NCI-H345 (cell line): ENCODE measurements around the gene GGACT.

ENCODE experiments used
- DNase-seq: peaks from one replicate; lab custom pipeline; 2025; lab: John Stamatoyannopoulos, UW

GGACT gene

DNA sequence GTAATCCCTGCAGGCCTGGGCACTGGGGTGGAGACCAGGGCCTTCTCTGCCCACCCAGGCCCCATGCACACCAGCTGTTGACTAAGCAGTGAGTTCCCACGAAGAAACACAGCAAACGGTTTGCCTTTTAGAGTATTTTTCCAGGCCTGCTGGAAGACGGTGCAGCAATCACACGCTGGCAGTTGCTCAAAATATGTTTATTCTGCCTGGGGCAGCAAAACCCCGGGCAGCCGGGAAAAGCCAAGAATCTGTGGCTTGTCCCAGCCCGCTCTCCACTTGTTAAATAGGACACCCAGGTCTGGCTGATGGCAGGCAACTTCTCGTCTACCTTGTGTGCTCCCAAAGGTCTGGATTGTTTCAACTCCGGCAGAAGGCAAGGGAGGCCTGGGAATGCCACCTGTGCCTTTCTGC, 40.8 kb downstream of the GGACT start:
- no peak for DNase-seq

DNA sequence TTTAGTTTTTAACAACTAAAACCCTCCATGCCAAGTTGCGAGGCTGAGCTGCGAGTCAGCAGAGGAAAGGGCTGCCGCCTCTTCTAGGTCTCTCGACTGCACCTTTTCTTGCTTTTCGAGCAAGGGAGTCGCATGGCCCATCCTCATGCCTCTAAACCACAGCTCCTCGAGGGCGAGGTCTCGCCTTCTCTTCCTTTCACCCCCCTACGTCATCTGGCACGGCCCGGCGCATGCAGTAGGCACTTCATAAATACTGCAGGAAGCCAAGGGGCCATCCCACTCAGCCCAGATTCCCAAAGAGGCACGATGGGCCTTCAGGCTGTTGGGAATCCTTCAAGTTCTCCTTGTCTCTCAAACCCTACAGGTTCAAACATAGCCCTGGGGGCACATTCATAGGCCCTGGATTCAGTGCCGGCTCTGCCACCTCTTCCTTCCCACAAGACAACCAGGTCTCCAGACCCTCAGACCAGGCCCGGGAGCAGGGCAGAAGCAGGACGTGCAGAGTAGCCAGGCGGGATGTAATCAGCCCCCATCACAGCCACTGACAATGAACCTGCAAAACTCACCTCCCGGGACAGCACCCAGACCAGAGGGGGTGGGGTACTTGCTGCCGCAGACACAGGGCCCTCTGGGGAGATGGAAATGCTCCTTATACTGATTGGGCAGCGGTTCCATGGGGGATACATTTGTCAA, 41.7 kb downstream of the GGACT start:
- DNase-seq, result no peak

DNA sequence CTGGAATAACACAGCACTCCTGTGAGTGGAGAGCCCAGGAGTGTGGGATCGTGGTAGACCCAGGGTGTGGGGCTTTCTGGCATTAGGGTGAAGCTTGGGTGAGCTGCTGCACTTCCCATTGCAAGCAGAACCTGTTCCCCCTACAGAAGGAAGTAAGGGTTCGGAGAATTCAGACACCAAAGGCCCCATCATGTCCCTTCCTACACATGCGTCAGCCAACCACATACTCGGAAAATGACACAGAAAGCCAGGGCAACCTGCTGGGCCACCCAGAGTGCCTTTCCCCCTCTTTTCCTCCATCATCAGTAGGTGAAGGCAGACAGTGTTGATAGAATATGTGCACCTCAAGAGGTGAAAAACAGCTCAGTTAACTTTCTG, 42.9 kb downstream of the GGACT start:
- no peak for DNase-seq

DNA sequence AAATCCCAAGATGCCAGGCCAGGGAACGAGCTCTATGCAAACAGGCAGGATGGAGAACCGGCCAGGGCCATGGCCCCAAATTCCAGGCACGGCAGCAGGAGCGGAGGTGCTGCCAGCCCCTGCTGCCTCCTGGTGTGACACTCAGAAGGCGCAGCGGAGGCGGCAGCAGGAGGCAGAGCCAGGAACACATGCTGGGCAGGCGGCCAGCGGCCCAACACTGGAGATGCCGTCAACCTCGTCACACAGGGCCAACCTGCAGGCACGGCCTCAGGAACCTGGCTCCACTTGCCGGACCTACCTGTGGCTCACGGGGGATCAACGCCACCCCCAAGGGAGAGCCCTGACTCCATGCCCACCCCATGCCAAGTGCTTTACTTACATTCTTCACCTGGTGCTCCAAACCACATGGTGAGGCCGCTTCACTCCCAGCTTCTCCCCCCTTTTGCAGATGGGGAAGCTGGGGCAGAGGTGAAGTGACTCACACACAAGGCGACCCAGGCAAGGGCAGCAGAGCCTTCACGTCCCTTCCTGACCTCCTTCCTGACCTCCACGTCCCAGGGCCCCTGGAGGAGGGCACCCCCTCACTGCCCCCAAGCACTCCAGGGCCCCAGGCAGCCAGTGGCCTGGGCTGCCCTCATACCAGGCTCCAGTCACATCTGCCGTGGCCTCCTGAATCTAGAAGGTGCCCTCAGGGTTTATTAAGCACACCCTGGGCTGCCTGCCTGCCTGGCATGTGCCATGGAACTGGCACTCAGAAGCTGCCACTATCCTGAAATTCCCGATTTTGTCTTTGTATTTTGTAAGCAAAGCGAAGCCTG, 43.5 kb downstream of the GGACT start:
- DNase-seq, result no peak

DNA sequence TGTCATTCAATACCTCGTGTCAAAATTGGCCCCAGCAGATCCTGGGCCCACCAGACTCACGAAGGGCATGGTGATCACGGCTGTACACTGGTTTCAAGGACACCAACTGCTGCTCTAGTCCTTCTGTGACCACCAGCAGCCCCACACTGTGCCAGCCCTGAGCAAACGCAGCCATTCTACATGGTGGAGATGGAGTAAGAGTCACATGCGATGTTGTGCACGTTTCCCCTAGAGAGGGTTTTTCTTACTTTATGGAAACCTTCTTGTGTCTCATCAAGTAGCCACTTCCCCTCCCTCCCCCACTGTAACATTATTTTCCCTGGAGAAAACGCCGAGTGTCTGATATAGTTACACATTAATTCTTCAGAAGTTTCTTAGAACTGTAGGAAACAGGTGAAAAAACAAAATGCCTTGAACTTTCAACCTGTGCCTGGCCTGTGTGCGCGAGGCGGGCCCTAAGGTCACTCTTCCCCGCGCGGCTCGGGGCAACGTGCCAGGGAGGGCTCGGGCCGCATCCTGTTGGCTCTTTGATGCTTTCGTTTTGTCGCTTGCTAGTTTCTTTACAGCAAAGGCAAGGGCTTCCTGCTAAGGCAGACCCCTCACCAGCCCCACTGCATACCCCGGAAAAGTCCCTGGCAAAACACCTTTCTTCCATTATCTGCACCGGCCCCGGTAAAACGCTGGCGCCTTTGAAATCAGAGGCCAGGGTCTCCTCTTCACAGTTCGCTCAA, 44.6 kb downstream of the GGACT start:
- DNase-seq, result no peak

DNA sequence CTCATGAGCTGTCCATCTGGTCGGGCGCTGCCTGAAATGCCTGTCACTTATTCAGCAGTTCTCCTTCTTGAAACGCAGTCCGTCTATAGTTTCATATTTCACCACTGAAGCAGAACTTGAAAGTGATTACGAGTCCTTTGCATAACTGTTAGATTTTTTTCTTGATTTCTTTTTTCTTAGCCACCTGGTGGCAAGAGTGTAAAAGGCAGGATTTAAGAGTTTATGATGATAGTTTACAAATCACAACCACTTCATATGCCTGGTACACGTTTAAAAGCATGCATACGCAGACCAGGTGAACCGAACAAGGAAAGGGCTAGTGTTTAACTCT, 45.8 kb downstream of the GGACT start:
- no peak for DNase-seq

DNA sequence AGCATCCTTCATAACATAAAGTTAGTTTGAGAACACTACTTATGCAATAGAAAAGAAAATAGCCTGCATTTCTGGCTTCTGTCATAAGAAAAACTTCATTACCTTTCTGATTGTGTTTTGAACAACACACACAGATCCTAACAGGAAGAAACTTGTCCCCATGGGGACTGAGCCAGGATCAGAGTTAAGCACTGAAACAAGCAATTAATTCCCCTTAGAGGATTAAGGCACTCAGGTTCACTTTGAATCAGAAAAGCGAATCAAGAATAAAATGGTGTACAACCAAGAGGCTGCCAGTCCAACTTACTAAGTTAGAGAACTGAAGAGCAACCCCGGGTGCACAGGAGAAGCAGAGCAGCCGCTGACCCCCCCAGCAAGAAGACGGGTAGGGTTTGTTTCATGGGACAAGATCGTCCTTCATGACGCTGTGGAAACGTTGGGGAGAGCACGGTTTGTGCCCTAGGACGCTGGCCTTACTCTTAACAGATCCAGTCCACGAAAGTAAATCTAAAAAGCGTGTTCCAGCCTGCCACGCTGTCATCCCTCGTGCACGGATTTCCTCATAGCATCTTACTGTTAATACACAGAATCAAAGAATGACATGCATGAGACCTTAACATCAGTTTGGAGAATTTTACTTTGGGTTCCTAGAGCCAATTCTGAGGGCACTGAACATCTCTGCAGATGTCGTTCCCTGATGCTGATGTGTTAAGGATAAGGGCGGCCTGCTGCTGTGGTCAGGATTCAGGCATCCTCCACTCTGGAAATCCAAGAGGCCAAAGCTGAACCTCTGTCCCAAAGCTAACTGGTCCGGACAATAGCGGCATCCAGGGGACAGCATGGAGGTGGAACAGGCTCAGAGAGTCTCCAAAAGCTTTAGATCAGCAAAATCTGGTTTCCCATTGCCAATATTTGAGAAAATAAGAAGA, 46.4 kb downstream of the GGACT start:
- DNase-seq, result no peak

DNA sequence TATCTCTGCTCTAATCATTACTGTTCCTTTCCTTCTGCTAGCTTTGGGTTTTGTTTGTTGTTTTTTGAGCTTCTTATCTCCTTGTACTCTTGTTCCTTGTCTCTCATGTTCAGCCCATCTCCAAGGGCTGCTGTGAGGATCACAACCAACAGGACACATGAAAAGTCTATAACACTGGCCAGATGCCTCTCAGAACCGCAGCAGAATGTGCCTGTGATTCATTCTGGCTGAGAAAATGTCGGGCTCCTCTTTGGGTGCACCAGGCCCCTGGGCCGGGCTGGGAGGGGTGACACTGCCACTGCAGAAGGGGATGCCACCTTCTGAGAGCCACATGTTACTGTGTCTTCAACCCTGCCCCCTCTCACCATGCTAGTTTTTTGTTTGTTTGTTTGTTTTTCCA, 48.0 kb downstream of the GGACT start:
- DNase-seq, result no peak

DNA sequence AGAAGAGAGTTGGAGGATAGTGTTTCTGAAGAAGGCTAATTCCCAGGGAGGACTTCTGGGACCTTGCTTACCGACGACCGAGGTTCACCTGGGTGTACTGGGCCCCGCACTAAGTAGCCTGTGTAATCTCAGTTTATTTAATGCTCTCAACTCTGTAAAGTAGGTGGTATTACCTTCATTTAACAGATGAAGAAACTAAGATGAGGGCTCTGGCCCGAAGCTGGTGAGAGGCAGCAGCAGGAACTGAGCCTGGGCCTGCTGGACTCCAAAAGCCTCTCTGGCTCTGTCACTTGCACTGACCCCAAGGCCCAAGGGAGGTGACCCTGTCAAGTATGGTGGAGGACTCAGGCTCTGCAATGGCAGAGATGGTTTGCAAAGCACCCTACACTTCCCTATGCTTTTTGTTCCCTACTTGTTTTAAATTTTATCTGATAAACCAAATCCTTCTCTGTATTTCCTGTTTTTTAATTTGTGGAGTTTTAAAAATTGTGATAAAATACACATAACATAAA, 50.6 kb downstream of the GGACT start:
- no peak for DNase-seq

DNA sequence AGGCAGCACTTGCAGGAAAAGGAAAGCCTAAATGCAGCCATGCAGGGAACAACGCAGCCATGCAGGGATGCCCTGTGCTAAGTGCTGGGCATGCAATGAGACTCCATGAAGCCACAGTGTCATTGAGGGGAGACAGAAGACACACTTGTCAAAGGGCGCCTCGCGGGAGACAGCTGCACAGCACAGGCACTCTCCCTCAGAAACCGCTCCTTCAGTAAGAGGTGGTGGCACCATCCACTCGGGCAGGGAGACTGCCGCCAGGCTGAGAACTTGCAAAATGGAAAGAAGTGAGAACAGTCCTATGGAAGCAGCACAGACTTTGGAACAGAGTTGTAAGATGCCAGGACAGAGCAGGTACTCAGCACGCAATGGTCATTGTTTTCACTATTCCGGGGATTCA, 51.1 kb downstream of the GGACT start:
- no peak for DNase-seq

DNA sequence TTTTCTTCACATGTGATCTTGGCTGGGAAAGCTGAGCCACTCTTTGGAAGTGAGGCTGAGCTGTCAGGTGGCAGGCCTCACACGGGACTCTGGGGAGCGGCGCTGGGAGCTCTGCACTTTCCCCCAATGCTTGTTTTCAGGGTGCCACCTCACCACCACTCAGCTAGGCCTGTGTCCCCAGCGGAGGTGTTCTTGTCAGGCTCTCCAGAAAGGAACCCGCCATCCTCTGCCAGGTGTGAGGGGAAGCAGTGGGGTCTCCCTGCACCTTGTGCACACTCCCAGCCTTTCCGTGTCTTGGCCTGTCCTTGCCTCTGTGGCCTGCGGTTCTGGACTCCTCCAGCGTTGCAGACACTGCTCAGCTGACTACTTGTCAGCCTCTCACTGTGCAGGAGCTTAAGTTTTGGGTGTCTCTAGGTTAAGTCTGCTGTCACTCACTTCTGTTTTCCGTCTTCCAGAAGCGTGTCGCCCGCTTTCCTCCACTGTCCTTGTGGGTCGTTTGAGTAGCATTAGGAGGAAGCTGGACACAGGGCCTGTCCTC, 51.9 kb downstream of the GGACT start:
- DNase-seq, result no peak

DNA sequence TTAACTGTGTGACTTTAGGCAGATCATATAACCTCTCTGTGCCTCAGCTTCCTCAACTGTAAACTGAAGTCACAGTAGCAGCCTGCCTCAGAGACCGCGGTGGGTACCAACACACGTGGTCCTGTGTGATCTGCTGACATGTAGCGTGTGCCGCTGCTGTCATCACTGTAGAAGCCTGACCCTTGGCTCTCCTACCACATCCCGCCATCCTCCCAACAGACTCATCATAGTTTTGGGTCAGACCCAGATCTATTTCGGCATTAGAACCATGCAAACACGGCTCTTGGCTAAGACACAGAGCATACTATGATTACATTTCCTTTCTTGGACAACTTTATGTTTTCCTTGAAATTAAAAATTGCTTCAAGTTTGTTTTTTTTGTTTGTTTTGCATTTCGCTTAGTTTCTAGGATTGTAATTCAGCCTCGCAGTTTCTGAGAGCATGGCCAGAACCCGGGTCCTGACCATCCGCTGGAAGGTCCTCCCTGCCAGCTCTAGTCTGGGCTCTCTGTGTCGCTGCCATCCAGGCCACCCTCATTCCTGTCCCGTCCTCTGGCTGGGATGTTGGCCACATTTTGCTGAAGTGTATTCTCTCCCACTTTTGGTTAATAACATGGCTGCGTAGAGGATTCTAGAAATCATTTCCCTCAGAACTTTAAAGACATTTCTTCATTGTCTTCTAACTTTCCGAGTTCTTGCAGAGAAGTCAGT, 53.0 kb downstream of the GGACT start:
- no peak for DNase-seq

DNA sequence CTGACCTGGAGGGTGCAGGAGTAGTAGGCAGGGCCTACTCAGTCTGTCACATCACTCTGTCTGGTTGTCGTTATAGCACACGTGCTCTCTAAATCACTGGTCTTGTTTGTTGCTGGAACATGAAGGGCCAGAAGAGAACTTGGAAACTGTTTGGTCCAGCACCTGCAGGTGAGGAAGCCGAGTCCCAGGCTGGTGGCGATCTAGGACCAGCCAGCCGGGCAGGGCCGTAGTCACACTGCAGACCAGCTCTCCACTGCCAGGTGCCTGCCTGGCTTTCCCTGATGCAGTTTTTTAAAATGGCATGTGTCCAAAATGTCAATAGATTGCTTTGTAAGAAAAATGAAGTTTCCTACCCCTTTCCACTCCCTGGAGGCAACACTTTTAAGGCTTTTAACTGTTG, 53.7 kb downstream of the GGACT start:
- no peak for DNase-seq

DNA sequence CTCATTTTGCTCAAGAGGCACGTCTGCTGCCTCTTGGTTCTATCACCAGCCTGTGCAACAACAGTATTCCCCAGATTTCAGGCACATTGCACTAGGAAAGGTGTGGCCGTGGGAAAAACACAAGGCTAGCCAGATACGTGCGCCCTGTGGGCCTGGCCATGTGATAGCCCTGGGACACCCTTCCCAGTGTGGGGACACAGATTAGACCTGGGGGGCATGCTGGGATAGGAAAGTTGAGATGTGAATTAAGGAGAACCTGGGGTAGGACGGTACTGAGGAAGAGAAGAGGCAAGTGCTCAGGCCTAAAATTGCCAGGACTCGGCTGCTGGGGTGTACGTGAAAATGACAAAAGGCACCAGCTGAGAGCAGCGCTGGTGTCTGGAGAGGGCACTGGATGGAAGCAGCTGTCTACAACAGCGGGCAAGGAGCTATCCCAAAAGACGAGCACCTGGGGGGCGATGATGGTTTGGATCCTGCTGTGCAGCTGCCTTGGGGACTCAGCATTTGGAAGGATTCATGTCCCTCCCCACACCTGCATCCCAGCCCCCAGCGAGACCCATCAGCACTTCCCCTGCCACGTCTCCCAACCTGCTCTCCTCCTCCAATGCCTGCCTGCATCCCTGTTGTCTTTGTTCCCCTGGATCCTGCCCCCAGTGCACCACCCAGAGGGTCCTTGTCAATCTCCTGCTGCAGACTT, 54.3 kb downstream of the GGACT start:
- peak; percentile 62 for DNase-seq

DNA sequence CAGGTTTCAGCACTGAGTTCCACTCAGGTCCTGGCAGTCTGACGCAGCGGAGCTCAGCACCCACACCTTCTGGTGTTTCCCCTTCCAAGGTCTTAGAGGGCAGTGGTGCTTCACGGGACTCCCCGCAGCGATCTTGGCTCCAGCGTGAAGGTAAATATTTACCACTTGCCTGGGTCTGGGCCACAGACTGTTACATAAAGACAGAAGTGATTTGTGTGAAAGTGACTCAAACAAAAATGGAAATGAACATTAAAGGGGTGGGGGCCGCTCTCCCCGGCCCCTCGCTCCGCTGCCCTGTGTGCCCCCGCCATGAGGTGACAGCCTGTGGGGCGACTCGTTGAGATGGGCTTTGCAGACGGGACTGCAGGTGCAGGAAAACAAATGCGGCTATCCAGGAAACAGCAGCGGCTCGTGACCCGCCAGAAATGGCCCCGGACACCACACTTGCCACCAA, 55.0 kb downstream of the GGACT start:
- DNase-seq, result peak; percentile 89

DNA sequence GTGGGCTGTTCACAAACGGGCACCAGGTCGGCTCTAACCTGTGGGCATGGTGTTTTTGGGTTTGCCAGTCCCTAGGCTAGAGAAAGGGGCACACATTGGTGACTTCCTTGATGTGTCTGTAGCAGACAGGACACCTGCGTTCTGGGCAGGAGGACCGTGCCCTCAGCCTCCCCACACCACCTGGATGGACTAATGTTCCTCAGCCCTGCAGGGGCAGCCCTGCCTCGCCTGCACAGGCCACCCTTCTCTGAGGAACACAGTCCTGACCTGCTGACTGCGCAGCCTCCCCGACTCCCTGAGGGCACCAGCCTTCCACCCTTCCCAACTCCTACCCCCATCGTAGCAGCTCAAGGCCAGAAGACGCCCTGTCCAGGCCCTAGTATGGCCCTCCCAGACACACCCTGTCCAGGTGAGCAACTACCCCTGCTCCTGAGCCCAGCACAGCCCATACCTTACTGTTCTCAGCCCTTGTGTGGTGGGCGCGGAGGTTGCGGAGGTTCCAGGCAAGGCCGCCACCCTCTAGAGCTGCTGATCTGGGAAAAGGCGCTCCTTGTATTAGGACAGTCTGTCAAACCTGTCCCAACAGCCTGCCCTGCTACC, 55.7 kb downstream of the GGACT start:
- DNase-seq, result no peak

DNA sequence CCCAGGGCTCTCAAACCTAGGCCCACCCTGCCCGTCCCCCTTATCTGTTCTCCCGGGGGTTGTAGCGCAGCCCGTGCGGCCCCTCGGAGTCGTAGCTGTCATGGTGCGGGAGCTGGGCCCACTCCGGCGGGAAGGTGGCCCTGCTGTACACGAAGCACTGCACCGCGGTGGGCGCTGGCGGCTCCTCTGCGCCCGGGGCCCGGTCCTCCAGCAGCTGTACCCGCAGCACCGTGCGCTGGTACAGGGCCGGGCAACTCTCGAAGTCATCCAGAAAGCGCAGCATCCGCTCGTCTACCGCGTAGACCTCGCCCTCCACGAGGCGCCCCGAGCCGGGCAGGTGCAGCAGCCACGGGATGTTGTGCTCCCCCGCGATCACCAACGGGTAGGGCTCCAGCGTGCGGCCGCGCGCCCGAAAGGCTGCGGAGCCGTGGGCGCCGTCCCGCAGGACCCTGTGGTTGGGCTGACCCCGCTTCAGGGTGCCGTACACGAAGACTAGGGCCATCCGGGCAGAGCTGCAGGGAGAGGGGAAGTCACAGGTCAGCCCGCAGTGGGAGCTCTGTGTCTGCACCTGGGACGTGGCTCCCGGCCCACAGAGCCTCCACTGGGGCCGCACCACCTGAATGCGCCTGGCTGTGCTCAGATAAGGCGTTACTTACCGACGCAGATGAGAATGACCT, 56.4 kb downstream of the GGACT start:
- no peak for DNase-seq

DNA sequence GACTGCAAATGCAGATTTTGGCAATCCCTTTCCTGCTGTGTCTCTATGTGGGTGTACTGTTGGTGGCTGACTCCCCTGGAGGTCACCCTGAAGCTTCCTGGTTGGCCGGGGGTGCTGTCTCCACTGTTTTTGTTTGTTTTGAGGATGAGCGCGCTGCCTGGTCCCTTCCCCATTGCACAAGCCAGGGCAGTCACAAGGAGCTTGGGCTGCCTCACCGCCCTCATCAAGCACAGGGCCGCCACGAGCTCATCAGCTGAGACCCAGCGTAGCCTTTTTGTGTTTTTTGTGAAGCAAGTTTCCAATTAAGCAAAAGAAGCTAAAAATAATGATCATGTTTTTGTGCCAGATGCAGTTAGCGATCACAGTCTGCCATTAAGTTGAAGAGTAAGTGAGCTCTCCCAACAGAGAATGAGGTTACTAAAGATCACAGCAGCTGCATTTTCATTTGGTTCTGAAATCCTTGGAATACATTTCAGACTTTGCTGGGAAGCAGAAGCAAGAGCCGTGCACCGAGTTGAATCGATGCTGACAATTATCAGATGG, 57.8 kb downstream of the GGACT start:
- peak; percentile 46 for DNase-seq
